Measurements from ENCODE around the gene CHCHD2.
A peak's percentile ranks its signal among the peaks of the same experiment; 100 is the strongest.
"Not testable (repeated sequence)": the region's sequence is repeated elsewhere in the genome, so short reads cannot be mapped to it uniquely, and the experiment has no call there.

Gene CHCHD2

GRCh38 chr7:56106108-56107073, at the start of gene CHCHD2:
CHCHD2 (minus strand) TSS chr7:56106476; CDS start chr7:56106413, 63 bp downstream.
- peak; percentile 79 to 84 for DNase-seq (ENCODE audit: low read depth in 2 of 2)

DNA sequence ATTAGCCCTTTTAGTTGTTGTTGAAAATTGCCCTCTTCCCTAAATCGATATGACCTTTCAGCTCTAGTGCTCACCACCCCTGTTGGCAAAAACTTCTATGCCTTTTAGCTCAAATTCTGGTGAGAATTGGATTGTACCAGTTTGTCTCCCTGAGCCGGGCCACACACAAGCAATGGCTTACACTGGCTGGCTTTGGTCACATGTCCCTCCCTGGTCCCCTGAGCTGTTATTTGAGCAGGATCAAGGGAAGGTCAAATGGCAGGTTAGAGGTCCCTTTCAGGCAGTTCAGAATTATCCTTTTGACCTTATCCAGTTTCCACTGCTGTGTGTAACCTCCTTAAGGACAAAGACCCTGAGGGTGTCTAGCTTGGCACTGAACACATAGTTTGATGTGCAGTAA, 24.8 kb upstream of the CHCHD2 start:
- DNase-seq (ENCODE audit: low read depth in 2 of 2), result not testable (repeated sequence)

DNA sequence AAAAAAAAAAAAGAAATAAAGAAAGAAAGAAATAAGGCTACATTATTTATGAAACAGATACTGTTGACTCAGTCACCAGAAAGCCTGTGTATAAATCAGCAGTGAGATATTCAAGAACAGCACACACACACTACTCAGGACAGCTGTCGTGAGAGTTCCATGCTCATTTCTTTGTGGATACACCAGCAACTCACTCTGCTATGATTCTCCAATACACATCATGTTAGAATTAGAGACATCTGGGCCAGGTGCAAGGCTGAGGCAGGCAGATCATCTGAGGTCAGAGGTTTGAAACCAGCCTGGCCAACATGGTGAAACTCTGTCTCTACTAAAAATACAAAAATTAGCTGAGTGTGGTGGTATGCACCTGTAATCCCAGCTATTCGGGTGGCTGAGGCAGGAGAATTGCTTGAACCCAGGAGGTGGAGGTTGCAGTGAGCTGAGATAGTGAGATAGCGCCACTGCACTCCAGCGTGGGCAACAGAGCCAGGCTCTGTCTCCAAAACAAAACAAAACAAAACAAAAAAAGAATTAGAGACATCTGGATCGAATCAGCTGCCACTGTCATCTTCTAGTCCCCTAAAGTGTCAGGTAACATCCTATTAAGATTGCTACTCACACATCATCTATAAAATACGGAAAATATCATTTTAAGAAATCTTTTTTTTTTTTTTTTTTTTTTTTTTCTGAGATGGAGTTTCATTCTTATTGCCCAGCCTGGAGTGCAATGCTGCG, 21.1 kb upstream of the CHCHD2 start:
- DNase-seq (ENCODE audit: low read depth in 2 of 2), result no peak

- DNase-seq (ENCODE audit: low read depth in 2 of 2), result no peak
Measured at GRCh38 chr7:56125831-56126230, 19.6 kb upstream of the CHCHD2 start.

GRCh38 chr7:56124981-56125380, 18.7 kb upstream of the CHCHD2 start:
- no peak for DNase-seq (ENCODE audit: low read depth in 2 of 2)

DNA sequence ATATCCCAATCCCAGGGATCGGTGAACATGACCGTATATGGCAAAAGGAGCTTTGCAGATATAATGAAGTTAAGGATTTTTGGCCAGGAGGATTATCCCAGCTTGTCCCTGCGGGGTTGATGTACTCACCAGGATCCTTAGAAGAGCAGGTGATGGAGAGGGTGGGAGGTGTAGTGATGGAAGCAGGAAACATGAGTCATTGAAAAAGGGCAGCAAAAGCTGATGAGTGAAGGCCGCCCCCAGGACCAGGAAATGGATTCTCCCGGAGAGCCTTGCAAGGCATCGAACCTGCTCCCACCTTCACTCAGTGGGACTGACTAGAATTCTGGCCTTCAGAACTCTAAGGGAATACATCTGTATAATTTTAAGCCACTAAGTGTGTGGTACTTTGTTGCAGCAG, 15.2 kb upstream of the CHCHD2 start:
- no peak for DNase-seq (ENCODE audit: low read depth in 2 of 2)

- no peak for DNase-seq (ENCODE audit: low read depth in 2 of 2)
Measured at GRCh38 chr7:56115852-56116538, 9.7 kb upstream of the CHCHD2 start, which contains the start of gene NUPR2. NUPR2 (minus strand) TSS chr7:56116417; CDS start chr7:56116314, 103 bp downstream.

GRCh38 chr7:56112244-56112643, 6.0 kb upstream of the CHCHD2 start:
- DNase-seq (ENCODE audit: low read depth in 2 of 2), result not testable (repeated sequence)

GRCh38 chr7:56110611-56111010, 4.3 kb upstream of the CHCHD2 start:
- DNase-seq (ENCODE audit: low read depth in 2 of 2), result no peak

- DNase-seq (ENCODE audit: low read depth in 2 of 2), result no peak
Measured at GRCh38 chr7:56107954-56108258, 1.6 kb upstream of the CHCHD2 start.

GRCh38 chr7:56105508-56105907, 768 bp downstream of the CHCHD2 start:
- no peak for DNase-seq (ENCODE audit: low read depth in 2 of 2)

DNA sequence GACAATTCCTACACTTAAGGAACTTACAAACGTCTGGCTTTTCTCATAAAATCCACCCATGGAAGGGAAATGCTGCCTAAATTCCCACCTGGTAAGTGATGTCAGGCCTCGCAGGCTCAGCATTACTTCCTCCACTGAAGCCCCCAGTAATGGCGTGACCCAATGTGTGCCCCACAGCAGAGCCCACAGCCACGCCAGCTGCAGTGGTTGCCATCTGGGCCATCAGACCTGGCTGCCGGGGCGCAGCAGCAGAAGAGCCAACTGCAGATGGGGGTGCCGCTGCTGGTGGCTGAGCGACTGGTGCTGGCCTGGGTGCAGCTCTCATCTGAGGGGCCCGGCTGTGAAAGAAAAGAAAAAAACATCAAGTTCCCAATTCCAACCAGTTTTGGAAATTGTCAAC, 2.1 kb downstream of the CHCHD2 start:
- not testable (repeated sequence) for DNase-seq (ENCODE audit: low read depth in 2 of 2)

DNA sequence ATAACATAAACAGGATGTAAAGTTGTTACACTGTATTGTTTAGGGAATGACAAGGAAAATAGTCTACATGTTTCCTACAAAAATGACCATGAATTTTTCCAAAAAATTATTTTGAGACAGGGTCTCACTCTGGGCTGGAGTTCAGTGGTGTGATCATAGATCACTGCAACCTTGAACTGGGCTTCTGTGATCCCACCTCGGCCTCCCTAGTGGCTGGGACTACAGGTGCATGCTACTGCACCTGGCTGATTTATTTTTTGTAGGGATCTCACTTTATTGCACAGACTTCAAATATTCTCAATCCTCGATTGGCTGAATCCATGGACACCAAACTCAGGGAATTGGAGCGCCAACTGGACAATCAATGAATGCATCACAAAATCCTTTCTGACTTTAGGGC, 6.6 kb downstream of the CHCHD2 start:
- no peak for DNase-seq (ENCODE audit: low read depth in 2 of 2)

GRCh38 chr7:56098187-56099008, 7.9 kb downstream of the CHCHD2 start:
- not testable (repeated sequence) for DNase-seq (ENCODE audit: low read depth in 2 of 2)

GRCh38 chr7:56097700-56098099, 8.6 kb downstream of the CHCHD2 start:
- DNase-seq (ENCODE audit: low read depth in 2 of 2), result no peak

DNA sequence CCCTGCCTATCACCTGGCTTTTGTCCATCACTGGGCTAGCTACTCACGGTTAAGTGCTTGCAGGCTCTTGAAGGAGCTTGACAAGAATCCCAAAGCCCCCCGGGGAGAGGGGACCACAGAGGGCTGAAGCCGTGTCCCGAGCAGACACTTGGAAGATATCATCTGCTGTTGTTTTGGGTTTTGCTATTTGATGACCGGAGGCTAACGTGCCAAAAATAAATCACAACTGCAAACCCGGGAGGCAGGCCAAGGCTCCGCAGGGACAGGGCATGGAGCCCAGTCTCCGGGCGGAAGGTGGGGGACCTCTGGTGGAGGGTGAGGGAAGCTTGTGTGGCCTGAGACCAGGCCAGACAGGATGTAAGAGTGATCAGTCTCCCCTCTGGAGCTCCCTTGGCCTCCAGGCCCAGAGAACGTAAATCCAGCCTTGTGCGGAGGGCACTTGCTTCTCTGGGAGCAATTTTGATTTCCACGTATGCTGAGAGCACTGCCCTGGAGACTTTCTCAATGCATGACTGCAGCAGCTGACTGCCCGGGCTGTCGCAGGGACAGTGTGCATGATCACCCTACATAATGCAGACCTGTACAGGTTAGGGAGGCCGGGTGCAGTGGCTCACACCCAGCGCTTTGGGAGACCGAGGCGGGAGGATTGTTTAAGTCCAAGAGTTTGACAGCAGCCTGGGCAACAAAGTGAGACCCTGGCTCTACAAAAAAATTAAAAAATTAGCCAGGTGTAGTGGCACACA, 13.3 kb downstream of the CHCHD2 start, which contains the start of gene PHKG1:
Gene PHKG1, minus strand, starts transcription at position 164 of the 743 bp plus-strand sequence. CDS start 4,011 bp downstream, outside the sequence.
- DNase-seq (ENCODE audit: low read depth in 2 of 2), result no peak

DNA sequence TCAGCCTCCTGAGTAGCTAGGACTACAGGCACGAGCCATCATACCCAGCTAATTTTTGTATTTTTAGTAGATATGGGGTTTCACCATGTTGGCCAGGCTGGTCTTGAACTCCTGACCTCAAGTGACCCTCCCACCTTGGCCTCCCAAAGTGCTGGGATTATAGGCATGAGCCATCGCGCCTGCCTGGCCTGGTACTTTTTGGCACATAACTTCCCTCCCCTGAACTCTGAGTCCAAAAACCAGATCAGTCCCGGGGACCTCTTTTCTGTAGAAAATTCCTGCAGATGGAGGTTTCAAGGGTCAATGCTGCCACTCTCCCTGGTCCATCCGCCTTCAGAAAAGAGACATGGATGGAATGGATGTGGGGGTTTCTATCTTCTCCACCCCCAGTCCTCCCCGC, 13.9 kb downstream of the CHCHD2 start:
- DNase-seq (ENCODE audit: low read depth in 2 of 2), result not testable (repeated sequence)

DNA sequence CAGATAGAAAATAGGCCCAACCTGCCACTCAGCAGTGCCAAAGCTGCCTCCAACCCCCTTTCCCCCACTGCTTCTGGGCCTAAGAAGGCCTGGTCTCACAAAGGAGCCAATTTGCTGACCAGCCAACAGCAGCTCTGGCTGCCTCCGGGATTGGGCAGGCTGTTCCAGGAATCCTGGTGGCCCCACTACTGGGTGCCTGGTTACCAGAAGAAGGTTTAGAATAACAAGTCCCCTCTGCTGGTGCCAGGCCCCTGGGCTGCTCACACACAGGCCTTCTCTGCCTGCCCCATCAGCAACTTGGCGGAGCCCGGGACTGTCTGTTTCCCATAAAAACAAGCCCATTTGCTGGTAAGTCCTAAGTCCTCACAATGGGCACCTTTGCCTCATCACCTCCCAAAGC, 14.7 kb downstream of the CHCHD2 start:
- DNase-seq (ENCODE audit: low read depth in 2 of 2), result no peak

- DNase-seq (ENCODE audit: low read depth in 2 of 2), result no peak
Measured at GRCh38 chr7:56087445-56087844, 18.8 kb downstream of the CHCHD2 start.

DNA sequence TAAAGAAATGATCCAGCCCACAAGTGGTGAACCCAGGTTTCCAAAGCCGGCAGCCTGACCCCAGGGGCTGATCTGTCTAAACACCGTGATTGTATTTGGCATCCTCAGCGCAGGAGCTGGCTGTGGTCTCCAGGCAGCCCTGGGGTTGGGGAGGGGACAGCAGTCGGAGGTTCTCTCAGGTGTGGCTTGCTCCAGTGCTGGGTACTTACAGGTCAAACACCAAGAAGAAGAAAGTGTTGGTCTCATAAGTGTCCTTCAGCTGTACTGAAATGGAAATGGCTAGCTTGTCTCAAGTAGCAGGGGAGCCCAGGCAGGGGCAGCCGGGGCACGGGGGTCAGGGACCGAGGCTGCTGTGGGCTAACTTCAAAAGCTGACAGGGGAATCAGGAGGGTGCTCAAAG, 19.5 kb downstream of the CHCHD2 start:
- no peak for DNase-seq (ENCODE audit: low read depth in 2 of 2)

All from stimulated activated CD4-positive, alpha-beta T cell treated with anti-CD3 and anti-CD28 coated beads, Interleukin-1b, Interleukin-23, amount 100 ng/mL, for 4 hours (primary cell).